Ovary (tissue), 3 donors: ENCODE results near the gene TMEM207.

Source experiments
- EP300 ChIP-seq: sonication (generic); formaldehyde crosslinking; IDR thresholded peaks from one replicate; pipeline ENCODE4 v1.6.1; 2017; ENCODE audit warnings: antibody characterized with exemption
- POLR2A ChIP-seq: fragments of 450-650 bp; IDR thresholded peaks from one replicate; pipeline ENCODE4 v1.6.1; 2017; ENCODE audit warnings: antibody characterized with exemption, mild to moderate bottlenecking, moderate library complexity
- TF ChIP-seq, protein P1 (sequence below), 3 donors: fragments of 450-650 bp in 2 of 3; fragments of 200-600 bp in 1 of 3; IDR thresholded peaks; one replicate each; pipeline versions ENCODE4 v1.5.1 to v1.8.0; 2016 to 2022; ENCODE audit warnings: antibody characterized with exemption in 3 of 3, mild to moderate bottlenecking in 1 of 3
- donor health status: DM: no; HTN: no; CAD: no.

GRCh38 chr3:190424108-190424477, 25.6 kb downstream of the TMEM207 start:
- TF ChIP-seq, protein P1, sequence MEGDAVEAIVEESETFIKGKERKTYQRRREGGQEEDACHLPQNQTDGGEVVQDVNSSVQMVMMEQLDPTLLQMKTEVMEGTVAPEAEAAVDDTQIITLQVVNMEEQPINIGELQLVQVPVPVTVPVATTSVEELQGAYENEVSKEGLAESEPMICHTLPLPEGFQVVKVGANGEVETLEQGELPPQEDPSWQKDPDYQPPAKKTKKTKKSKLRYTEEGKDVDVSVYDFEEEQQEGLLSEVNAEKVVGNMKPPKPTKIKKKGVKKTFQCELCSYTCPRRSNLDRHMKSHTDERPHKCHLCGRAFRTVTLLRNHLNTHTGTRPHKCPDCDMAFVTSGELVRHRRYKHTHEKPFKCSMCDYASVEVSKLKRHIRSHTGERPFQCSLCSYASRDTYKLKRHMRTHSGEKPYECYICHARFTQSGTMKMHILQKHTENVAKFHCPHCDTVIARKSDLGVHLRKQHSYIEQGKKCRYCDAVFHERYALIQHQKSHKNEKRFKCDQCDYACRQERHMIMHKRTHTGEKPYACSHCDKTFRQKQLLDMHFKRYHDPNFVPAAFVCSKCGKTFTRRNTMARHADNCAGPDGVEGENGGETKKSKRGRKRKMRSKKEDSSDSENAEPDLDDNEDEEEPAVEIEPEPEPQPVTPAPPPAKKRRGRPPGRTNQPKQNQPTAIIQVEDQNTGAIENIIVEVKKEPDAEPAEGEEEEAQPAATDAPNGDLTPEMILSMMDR (IDR thresholded peaks at IDR 0.05): no peak
- no peak for TF ChIP-seq POLR2A
- no peak for TF ChIP-seq EP300
